H9 (cell line): ENCODE results near the gene ANKRD22. TPM values are rescaled to one million over a fixed set of nuclear protein-coding genes. Genes with fewer than 3 reads are reported as not detected.

Source experiments
- DNase-seq: peaks from one replicate; pipeline ENCODE4 v3.0.0-alpha.2; 2017
- H2AFZ ChIP-seq: one replicate; pipeline ENCODE4 v1.6.1; 2013; ENCODE audit warnings: mild to moderate bottlenecking, low read length, control low read depth, moderate library complexity
- H2AK5ac ChIP-seq: 2 replicates; pipeline ENCODE4 v1.6.1; 2013; ENCODE audit warnings: low read length, control low read depth, mixed read lengths; ENCODE audit not compliant: insufficient read length
- H2BK120ac ChIP-seq: one replicate; pipeline ENCODE4 v1.6.1; 2013; ENCODE audit warnings: low read depth, mild to moderate bottlenecking, low read length, control low read depth, inconsistent platforms; ENCODE audit not compliant: poor library complexity, severe bottlenecking
- H2BK12ac ChIP-seq: 2 replicates; pipeline ENCODE4 v1.6.1; 2013; ENCODE audit warnings: low read length, control low read depth, mixed read lengths, low read depth; ENCODE audit not compliant: insufficient read length
- H2BK15ac ChIP-seq: 2 replicates; pipeline ENCODE4 v1.6.1; 2013; ENCODE audit warnings: low read depth, low read length, control low read depth
- H2BK20ac ChIP-seq: one replicate; pipeline ENCODE4 v1.6.1; 2013; ENCODE audit warnings: low read depth, mild to moderate bottlenecking, low read length, control low read depth, inconsistent platforms; ENCODE audit not compliant: poor library complexity, severe bottlenecking
- H2BK5ac ChIP-seq: 2 replicates; pipeline ENCODE4 v1.6.1; 2013; ENCODE audit warnings: low read length, control low read depth, mixed read lengths; ENCODE audit not compliant: insufficient read length
- H3K14ac ChIP-seq: 2 replicates; pipeline ENCODE4 v1.6.1; 2013; ENCODE audit warnings: low read length, control low read depth; ENCODE audit not compliant: insufficient read depth
- H3K18ac ChIP-seq: 2 replicates; pipeline ENCODE4 v1.6.1; 2013; ENCODE audit warnings: low read depth, mild to moderate bottlenecking, mixed read lengths, low read length, control low read depth; ENCODE audit not compliant: insufficient read length
- H3K23ac ChIP-seq: 2 replicates; pipeline ENCODE4 v1.6.1; 2013; ENCODE audit warnings: low read length, control low read depth, mixed read lengths, low read depth; ENCODE audit not compliant: insufficient read length
- H3K23me2 ChIP-seq: 2 replicates; pipeline ENCODE4 v1.6.1; 2013; ENCODE audit warnings: low read depth, mild to moderate bottlenecking, mixed read lengths, low read length, control low read depth; ENCODE audit not compliant: insufficient read length, poor library complexity, severe bottlenecking
- H3K27ac ChIP-seq: 2 replicates; pipeline ENCODE4 v1.5.1; 2013; ENCODE audit warnings: low read length, control low read depth, mixed read lengths, low read depth; ENCODE audit not compliant: insufficient read length
- H3K27me3 ChIP-seq: 2 replicates; pipeline ENCODE4 v1.6.1; 2013; ENCODE audit warnings: low read length, control low read depth, inconsistent platforms; ENCODE audit not compliant: insufficient read depth
- H3K4ac ChIP-seq: 2 replicates; pipeline ENCODE4 v1.6.1; 2013; ENCODE audit warnings: low read depth, mild to moderate bottlenecking, control low read depth, inconsistent platforms, low read length, moderate library complexity
- H3K4me1 ChIP-seq: 2 replicates; pipeline ENCODE4 v1.6.1; 2013; ENCODE audit warnings: low read length, control low read depth, inconsistent platforms; ENCODE audit not compliant: insufficient read depth
- H3K4me2 ChIP-seq: 2 replicates; pipeline ENCODE4 v1.6.1; 2013; ENCODE audit warnings: low read length, control low read depth, mixed read lengths; ENCODE audit not compliant: insufficient read length, insufficient read depth
- H3K56ac ChIP-seq: 2 replicates; pipeline ENCODE4 v1.6.1; 2013; ENCODE audit warnings: low read depth, mild to moderate bottlenecking, mixed read lengths, low read length, control low read depth; ENCODE audit not compliant: insufficient read length
- H3K79me1 ChIP-seq: 2 replicates; pipeline ENCODE4 v1.6.1; 2013; ENCODE audit warnings: low read depth, mild to moderate bottlenecking, moderate library complexity, low read length, control low read depth, inconsistent platforms; ENCODE audit not compliant: insufficient read depth, poor library complexity, severe bottlenecking
- H3K79me2 ChIP-seq: 2 replicates; pipeline ENCODE4 v1.6.1; 2013; ENCODE audit warnings: low read length, control low read depth, inconsistent platforms; ENCODE audit not compliant: insufficient read depth
- H3K9ac ChIP-seq: 2 replicates; pipeline ENCODE4 v1.6.1; 2013; ENCODE audit warnings: low read length, control low read depth, mixed read lengths; ENCODE audit not compliant: insufficient read length; ENCODE audit errors: extremely low read depth
- H3K9me3 ChIP-seq: one replicate; pipeline ENCODE4 v1.6.1; 2013; ENCODE audit warnings: low read depth, low read length, inconsistent platforms; ENCODE audit not compliant: control insufficient read depth
- H3T11ph ChIP-seq: one replicate; pipeline ENCODE4 v1.6.1; 2013; ENCODE audit warnings: mild to moderate bottlenecking, low read length, control low read depth, inconsistent platforms
- H4K20me1 ChIP-seq: one replicate; pipeline ENCODE4 v1.6.1; 2013; ENCODE audit not compliant: control insufficient read depth, insufficient read length, insufficient read depth
- H4K5ac ChIP-seq: 2 replicates; pipeline ENCODE4 v1.6.1; 2013; ENCODE audit warnings: low read depth, mild to moderate bottlenecking, mixed read lengths, low read length, control low read depth; ENCODE audit not compliant: insufficient read length
- H4K8ac ChIP-seq: replicated peaks from 2 replicates; pipeline ENCODE4 v1.6.1; 2013; ENCODE audit warnings: low read length, control low read depth, mixed read lengths, low read depth; ENCODE audit not compliant: insufficient read length
- H4K91ac ChIP-seq: 2 replicates; pipeline ENCODE4 v1.6.1; 2013; ENCODE audit warnings: low read depth, mild to moderate bottlenecking, moderate library complexity, mixed read lengths, low read length, control low read depth; ENCODE audit not compliant: insufficient read length
- H3K27ac Mint-ChIP-seq, 3 experiments: 2 replicates in 2 of 3; 3 replicates in 1 of 3; pipeline ENCODE4 v1.8.0; 2020 to 2021; ENCODE audit warnings: mixed read lengths in 3 of 3, mild to moderate bottlenecking in 1 of 3, moderate library complexity in 1 of 3
- H3K27me3 Mint-ChIP-seq: 2 replicates; pipeline ENCODE4 v1.8.0; 2021; ENCODE audit warnings: low read depth, mild to moderate bottlenecking, moderate library complexity, mixed read lengths
- H3K36me3 Mint-ChIP-seq, 3 experiments: 2 replicates in 2 of 3; 3 replicates in 1 of 3; pipeline ENCODE4 v1.8.0; 2020 to 2021; ENCODE audit warnings: low read depth in 3 of 3, mixed read lengths in 3 of 3; ENCODE audit not compliant: insufficient read depth in 1 of 3
- H3K4me1 Mint-ChIP-seq, 2 experiments: 2 replicates each; pipeline ENCODE4 v1.8.0; 2020; ENCODE audit warnings: mixed read lengths in 2 of 2
- H3K4me3 Mint-ChIP-seq, 2 experiments: 2 replicates in 1 of 2; 3 replicates in 1 of 2; pipeline ENCODE4 v1.8.0; 2020 to 2021; ENCODE audit warnings: mild to moderate bottlenecking in 2 of 2, mixed read lengths in 2 of 2, moderate library complexity in 1 of 2
- H3K9me3 Mint-ChIP-seq, 2 experiments: 2 replicates in 1 of 2; 3 replicates in 1 of 2; pipeline ENCODE4 v1.8.0; 2020; ENCODE audit warnings: mild to moderate bottlenecking in 2 of 2, mixed read lengths in 2 of 2, moderate library complexity in 1 of 2
- CTCF ChIP-seq: fragments of 200-600 bp; sonication (generic); conservative IDR thresholded peaks from 3 replicates; pipeline ENCODE4 v1.8.0; 2021; ENCODE audit warnings: antibody characterized with exemption, mild to moderate bottlenecking
- total RNA-seq: library from RNA; stranded (reverse); gene quantifications from 2 replicates; pipeline ENCODE4 v1.2.1, GENCODE V29; 2021

Gene ANKRD22
- total RNA-seq, 1 experiment from 2014 or later, result not detected

DNA sequence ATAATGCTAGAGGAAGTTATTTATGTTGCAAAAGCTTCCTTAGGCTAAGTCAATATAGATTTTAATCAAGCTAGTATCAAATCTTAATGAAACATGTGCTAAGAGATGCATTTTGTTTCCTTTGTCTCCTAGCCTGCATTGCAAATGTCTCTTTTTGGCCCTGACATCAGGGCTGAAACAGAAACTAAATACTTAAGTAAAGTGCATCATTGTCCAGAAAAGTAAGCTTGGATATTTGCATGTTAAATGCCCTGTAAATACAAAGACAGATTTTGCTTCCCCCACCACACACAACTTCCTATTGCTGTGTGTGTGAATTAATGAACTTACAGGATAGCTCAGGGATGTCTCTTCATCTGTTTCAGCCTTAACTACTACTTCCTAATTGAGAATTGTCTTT is 18.4 kb upstream of the ANKRD22 start:
- H3T11ph ChIP-seq, result no peak overlapping the region
- no peak overlapping the region for H3K27ac Mint-ChIP-seq
- H3K27me3 ChIP-seq, result no peaks in the 10 kb centered on the region
- TF ChIP-seq CTCF, result no peak
- no peak overlapping the region for H4K91ac ChIP-seq
- H3K4me3 Mint-ChIP-seq, result no peak overlapping the region
- no peak overlapping the region for H2BK12ac ChIP-seq
- no peak overlapping the region for H3K18ac ChIP-seq
- H3K9me3 ChIP-seq, result no peaks in the 10 kb centered on the region
- no peak overlapping the region for H2BK20ac ChIP-seq
- no peak overlapping the region for H3K4ac ChIP-seq
- peaks cover 5 to 7% of the 10 kb centered on the region in 2 experiments; a peak in 3 of 4 replicates for H3K4me1 Mint-ChIP-seq
- no peaks in the 10 kb centered on the region for H3K79me2 ChIP-seq
- no peak overlapping the region for H3K9ac ChIP-seq
- no peak overlapping the region for H3K56ac ChIP-seq
- no peak overlapping the region for H2BK5ac ChIP-seq
- no peak for DNase-seq
- H2BK15ac ChIP-seq, result no peak overlapping the region
- no peak overlapping the region for H3K27ac ChIP-seq
- no peak overlapping the region for H4K5ac ChIP-seq
- no peak overlapping the region for H2AK5ac ChIP-seq
- H3K36me3 Mint-ChIP-seq, result no peaks in the 10 kb centered on the region
- no peak overlapping the region for H2AFZ ChIP-seq
- no peaks in the 10 kb centered on the region for H3K27me3 Mint-ChIP-seq
- no peak overlapping the region for H3K23ac ChIP-seq
- H3K23me2 ChIP-seq, result no peaks in the 10 kb centered on the region
- H3K9me3 Mint-ChIP-seq, result peaks cover 0 to 3% of the 10 kb centered on the region in 2 experiments; a peak in 1 of 5 replicates
- H2BK120ac ChIP-seq, result no peak overlapping the region
- no peaks in the 10 kb centered on the region for H4K20me1 ChIP-seq
- no peaks in the 10 kb centered on the region for H3K4me1 ChIP-seq
- H3K79me1 ChIP-seq, result no peaks in the 10 kb centered on the region
- no peak overlapping the region for H4K8ac ChIP-seq
- no peak overlapping the region for H3K4me2 ChIP-seq
- H3K14ac ChIP-seq, result no peak overlapping the region
